GM12873 (cell line): ENCODE data around the gene SAP30BP.

Experiments used
- TF ChIP-seq, protein P1 (sequence below): IDR thresholded peaks from 2 replicates; pipeline ENCODE4 v1.5.1; 2012; ENCODE audit warnings: low read depth, mild to moderate bottlenecking, moderate library complexity, low read length, control low read depth; ENCODE audit not compliant: insufficient read depth; ENCODE audit errors: missing control alignments

Gene SAP30BP

DNA sequence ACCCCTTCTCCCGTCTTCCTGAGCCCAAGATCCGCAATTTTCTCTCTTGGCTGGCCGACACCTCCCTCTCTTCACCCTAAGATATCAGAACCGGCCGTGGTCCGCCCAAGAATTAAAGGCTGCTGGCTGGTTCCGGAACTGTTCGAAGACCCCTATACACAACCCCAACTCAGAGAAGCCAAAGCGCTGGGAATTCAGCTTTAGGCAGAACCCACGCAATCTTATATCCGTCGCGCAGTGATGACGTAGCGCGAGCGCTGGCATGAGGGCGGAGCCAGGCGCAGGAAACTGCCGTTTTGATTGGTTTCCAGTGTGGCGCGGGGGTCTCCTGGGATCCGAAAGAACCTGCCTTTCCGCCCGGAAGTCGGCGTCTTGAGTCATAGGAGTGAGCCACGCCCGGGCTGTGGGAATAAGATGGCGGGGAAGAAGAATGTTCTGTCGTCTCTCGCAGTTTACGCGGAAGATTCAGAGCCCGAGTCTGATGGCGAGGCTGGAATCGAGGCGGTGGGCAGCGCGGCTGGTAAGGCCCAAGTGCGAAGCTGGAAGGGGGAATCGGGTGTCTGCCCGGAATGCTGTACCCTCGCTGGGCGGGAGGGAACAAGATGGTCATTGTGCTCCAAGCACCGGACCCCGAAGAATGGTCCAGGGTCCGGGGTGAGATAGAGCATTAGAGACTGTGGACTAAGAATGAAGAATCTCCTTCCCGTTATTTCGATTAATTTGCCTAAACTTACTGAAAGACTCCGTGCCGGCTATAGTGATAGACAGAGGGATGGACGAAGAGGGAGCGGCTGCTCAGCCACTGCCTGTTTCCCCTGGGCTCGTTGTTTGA lies at the start of gene SAP30BP, which contains the start of gene RECQL5:
Gene SAP30BP, plus strand, starts transcription at position 380 of the 832 bp plus-strand sequence. Its CDS starts 35 bp downstream, at position 415.
Gene RECQL5, minus strand, starts transcription at position 196 of the 832 bp plus-strand sequence. CDS start 597 bp downstream, outside the sequence.
- TF ChIP-seq, protein P1, sequence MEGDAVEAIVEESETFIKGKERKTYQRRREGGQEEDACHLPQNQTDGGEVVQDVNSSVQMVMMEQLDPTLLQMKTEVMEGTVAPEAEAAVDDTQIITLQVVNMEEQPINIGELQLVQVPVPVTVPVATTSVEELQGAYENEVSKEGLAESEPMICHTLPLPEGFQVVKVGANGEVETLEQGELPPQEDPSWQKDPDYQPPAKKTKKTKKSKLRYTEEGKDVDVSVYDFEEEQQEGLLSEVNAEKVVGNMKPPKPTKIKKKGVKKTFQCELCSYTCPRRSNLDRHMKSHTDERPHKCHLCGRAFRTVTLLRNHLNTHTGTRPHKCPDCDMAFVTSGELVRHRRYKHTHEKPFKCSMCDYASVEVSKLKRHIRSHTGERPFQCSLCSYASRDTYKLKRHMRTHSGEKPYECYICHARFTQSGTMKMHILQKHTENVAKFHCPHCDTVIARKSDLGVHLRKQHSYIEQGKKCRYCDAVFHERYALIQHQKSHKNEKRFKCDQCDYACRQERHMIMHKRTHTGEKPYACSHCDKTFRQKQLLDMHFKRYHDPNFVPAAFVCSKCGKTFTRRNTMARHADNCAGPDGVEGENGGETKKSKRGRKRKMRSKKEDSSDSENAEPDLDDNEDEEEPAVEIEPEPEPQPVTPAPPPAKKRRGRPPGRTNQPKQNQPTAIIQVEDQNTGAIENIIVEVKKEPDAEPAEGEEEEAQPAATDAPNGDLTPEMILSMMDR, result no peak

DNA sequence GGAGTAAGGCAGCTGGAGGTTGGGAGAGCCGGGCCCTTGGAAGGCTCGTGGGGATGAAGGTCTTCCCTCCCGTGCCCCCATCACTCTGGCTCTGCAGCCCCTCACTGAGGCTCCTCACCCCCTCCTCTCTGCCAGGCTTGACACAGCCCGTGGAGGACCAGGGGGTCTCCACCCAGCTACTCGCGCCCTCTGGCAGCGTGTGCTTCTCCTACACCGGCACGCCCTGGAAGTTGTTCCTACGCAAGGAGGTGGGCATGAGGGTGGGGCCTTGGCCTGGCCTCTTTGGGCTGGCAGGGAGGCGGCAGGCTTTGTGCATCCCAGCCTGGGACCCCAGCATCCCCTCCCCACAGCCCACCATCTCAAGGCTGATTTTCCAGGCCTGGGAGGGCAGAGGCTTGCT lies 49.5 kb upstream of the SAP30BP start:
- TF ChIP-seq, protein P1, result no peak

DNA sequence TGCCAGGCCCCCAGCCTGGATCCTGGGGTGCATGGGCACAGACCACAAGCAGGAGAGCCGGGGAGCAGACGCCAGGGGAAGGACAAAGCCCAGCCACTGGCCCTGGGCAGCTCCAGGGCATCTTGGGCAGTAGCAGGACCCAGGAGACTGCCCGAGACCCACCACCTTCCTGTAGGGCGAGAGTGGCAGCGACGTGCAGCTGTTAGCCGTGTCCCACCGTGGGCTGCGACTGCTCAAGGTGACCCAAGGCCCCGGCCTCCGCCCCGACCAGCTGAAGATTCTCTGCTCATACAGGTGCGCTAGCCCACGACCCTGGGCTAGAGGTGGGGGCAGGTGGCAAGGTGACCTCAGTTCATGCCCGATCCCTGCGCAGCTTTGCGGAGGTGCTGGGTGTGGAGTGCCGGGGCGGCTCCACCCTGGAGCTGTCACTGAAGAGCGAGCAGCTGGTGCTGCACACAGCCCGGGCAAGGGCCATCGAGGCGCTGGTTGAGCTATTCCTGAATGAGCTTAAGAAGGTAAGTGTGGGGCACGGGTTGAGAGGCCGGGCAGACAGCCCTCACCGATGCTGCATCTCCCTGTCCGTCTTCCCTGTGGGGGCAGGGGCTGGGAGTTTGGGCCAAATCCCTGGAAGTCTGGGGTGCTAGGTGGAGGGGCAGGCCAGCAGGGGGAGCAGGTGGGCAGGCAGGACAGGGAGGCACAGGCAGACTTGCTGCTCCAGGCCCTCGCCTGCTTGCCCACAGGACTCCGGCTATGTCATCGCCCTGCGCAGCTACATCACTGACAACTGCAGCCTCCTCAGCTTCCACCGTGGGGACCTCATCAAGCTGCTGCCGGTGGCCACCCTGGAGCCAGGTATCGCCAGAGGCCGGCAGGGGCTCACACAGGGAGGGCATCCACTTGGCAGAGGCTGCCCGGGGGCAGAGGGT lies 47.4 kb upstream of the SAP30BP start:
- TF ChIP-seq, protein P1, result peak; percentile 61

DNA sequence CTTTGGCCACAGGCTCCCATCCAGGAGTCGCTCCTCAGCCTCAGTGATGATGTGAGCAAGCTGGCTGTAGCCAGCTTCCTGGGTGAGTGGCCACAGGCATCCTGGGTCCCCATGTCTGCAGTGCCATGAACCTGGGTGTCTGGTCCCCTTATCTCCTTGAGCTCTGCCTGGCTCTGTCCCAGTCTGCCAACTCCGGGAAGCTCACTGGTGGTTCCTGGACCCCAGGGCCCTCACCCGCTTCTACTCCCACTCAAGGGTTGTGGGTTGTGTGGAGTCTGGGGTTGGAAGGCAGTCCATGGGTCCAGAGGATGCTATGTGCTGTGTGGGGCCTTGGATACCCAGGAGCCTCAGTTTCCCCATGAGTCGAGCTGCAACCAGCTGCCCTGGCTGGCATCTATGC lies 45.6 kb upstream of the SAP30BP start:
- TF ChIP-seq, protein P1, result no peak

DNA sequence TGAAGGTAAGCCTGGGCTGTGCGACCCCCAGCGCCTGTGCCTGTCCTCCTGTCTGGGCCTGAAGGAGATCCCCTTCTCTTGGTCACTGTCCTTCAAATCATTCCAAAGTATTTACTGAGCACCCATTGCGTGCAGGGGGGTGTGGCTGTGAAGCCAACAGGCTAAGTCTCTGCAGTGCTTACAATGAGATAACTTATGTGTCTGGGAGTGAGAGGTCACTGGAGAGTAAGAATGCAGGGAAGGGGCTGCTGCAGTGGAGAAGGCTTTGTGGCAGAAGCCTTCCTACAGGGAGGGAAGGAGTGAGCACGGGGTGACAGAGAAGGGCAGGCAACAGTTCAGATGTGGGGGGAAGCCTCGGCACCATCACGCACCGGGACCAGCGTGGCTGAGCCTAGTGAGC lies 45.1 kb upstream of the SAP30BP start:
- TF ChIP-seq, protein P1, result no peak

DNA sequence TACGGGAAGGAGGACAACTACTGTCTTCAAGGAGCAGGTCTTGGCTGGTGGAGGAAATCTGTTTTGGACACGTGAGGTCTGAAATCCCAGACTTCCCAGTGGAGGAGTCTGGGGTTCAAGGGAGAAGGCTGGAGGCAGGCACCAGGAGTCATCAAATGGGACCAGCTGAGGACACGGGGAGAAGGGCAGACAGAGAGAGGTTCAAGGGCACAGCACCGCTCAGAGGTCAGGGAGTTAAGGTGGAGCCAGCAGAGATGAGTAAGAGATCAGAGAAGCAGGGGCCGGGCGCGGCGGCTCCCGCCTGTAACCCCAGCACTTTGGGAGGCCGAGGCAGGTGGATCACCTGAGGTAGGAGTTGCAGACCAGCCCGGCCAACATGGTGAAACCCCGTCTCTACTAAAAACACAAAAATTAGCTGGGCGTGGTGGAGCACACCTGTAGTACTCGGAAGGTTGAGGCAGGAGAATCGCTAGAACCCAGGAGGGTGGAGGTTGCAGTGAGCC lies 44.3 kb upstream of the SAP30BP start:
- TF ChIP-seq, protein P1, result no peak
